ENCODE data around the gene SURF4.

DNA sequence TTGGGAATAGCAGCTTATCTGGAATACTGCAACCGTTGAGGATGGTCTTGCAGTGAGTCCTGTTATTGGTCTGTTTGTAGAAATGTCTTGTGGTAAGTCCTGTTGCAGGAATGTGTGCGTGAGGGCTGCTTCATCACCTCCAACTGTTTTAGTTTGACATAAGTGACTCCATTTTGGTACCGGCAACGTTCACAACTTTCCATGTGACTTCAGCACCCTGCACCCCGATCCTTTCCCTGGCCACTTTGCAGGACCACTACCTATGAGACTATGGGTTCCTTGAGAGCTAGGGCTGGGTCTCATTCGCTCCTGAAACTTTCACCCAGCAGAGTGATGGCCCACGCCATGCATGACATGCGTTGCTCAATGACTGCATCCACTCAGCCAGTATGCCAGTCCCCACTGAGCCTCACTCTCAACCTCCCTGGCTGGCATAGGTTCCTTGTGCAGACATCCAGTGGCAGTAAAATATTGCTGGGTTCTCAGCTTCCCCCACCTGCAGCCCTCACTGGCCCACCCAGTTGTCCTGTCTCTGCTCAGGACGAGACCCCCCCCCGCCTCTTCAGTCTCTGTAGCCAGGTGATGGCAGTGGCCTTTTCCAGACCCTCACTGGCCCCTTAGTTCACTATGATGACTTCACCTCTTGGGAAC lies 47.9 kb downstream of the SURF4 start:
- TF ChIP-seq MYC (IDR thresholded peaks at IDR 0.05; ENCODE audit: low read depth, low read length): no peak
- TF ChIP-seq, protein P1, sequence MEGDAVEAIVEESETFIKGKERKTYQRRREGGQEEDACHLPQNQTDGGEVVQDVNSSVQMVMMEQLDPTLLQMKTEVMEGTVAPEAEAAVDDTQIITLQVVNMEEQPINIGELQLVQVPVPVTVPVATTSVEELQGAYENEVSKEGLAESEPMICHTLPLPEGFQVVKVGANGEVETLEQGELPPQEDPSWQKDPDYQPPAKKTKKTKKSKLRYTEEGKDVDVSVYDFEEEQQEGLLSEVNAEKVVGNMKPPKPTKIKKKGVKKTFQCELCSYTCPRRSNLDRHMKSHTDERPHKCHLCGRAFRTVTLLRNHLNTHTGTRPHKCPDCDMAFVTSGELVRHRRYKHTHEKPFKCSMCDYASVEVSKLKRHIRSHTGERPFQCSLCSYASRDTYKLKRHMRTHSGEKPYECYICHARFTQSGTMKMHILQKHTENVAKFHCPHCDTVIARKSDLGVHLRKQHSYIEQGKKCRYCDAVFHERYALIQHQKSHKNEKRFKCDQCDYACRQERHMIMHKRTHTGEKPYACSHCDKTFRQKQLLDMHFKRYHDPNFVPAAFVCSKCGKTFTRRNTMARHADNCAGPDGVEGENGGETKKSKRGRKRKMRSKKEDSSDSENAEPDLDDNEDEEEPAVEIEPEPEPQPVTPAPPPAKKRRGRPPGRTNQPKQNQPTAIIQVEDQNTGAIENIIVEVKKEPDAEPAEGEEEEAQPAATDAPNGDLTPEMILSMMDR (IDR thresholded peaks at IDR 0.05; ENCODE audit: extremely low read depth in 1 of 2, insufficient read depth in 1 of 2, low read depth in 1 of 2, low read length in 2 of 2): no peak
- no peak for TF ChIP-seq FOS (IDR thresholded peaks at IDR 0.05; ENCODE audit: borderline replicate concordance, insufficient read depth, low read length)
- TF ChIP-seq EZH2 (IDR thresholded peaks at IDR 0.05; ENCODE audit: borderline replicate concordance, low read depth, low read length, severe bottlenecking): no peak
- TF ChIP-seq POLR2A (IDR thresholded peaks at IDR 0.05; ENCODE audit: low read depth, low read length): no peak
- no peak for TF ChIP-seq GATA2 (IDR thresholded peaks at IDR 0.05; ENCODE audit: insufficient read depth, insufficient read length, low read depth, low read length)
- TF ChIP-seq, protein P2, sequence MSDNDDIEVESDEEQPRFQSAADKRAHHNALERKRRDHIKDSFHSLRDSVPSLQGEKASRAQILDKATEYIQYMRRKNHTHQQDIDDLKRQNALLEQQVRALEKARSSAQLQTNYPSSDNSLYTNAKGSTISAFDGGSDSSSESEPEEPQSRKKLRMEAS (IDR thresholded peaks at IDR 0.05; ENCODE audit: insufficient read depth, insufficient read length): no peak

Measured in endothelial cell of umbilical vein (primary cell).